Suprapubic skin (tissue), 4 donors: ENCODE data around the gene C11orf68. TPM values are rescaled to one million over a fixed set of nuclear protein-coding genes. Genes with fewer than 3 reads are reported as not detected.

Source experiments
- DNase-seq, 2 donors: peaks; one replicate each; pipeline ENCODE4 v3.0.0-alpha.2; 2019; ENCODE audit warnings: low spot score in 2 of 2
- H3K27ac ChIP-seq: fragments of 200-600 bp; sonication (generic); one replicate; pipeline ENCODE4 v1.5.1; 2019
- H3K27me3 ChIP-seq: fragments of 200-600 bp; sonication (generic); one replicate; pipeline ENCODE4 v1.5.1; 2019
- H3K36me3 ChIP-seq: fragments of 200-600 bp; sonication (generic); one replicate; pipeline ENCODE4 v1.5.1; 2019
- H3K4me1 ChIP-seq: fragments of 200-600 bp; sonication (generic); one replicate; pipeline ENCODE4 v1.5.1; 2019
- H3K4me3 ChIP-seq: fragments of 200-600 bp; sonication (generic); one replicate; pipeline ENCODE4 v1.5.1; 2019; ENCODE audit warnings: mild to moderate bottlenecking
- H3K9me3 ChIP-seq: fragments of 200-600 bp; sonication (generic); one replicate; pipeline ENCODE4 v1.5.1; 2019
- EP300 ChIP-seq: sonication (generic); formaldehyde crosslinking; IDR thresholded peaks from one replicate; pipeline ENCODE4 v1.6.1; 2017; ENCODE audit warnings: antibody characterized with exemption
- POLR2A ChIP-seq, 2 donors: fragments of 450-650 bp; IDR thresholded peaks; one replicate each; pipeline ENCODE4 v1.6.1; 2017; ENCODE audit warnings: antibody characterized with exemption in 2 of 2, mild to moderate bottlenecking in 2 of 2, moderate library complexity in 2 of 2
- POLR2AphosphoS5 ChIP-seq, 3 donors: sonication (generic); formaldehyde crosslinking; IDR thresholded peaks; one replicate each; pipeline ENCODE4 v1.6.1; 2017; ENCODE audit warnings: antibody characterized with exemption in 3 of 3
- WGBS: methylation state at CpG from one replicate; pipeline ENCODE4 v1.1.5; 2018; 5-methylcytosine and 5-hydroxymethylcytosine counted together
- total RNA-seq, 4 donors: library from RNA; depleted of rRNA; stranded (reverse); fragments of >200 nt; gene quantifications; one replicate each; pipeline ENCODE4 v1.1.0, GENCODE V29; 2016
- TF ChIP-seq, protein P1 (sequence below), 2 donors: fragments of 200-600 bp in 1 of 2; fragments of 450-650 bp in 1 of 2; sonication (generic) in 1 of 2; IDR thresholded peaks; one replicate each; pipeline ENCODE4 v1.5.1; 2016 to 2019; ENCODE audit warnings: antibody characterized with exemption in 2 of 2, mild to moderate bottlenecking in 1 of 2, moderate library complexity in 1 of 2

C11orf68 gene
- total RNA-seq, 4 donors from 2014 or later: 17.4 to 21.6 (median 19.5) TPM

DNA sequence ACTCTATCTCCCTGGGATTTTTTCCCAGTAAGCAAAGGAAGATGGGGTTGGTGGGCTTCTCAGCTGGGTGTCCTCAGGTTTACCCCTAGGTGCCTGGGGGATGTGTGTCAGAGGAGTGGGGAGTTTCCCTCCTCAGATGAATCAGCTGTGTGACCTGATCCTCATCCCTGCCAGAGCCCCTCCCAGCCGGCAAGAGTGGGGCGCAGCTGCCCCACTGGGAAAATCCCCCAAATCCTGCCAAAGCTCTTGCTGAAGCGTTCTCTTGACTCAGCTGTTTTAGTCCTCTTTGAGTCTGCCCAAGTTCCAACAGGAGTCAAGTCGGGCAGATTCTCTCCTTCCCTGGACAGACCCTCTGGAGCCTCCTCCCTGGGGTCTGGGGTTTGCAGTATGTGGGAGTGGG is 6.0 kb downstream of the C11orf68 start:
- peaks cover 64% of the 10 kb centered on the region for H3K4me1 ChIP-seq
- no peaks in the 10 kb centered on the region for H3K36me3 ChIP-seq
- no peak for DNase-seq
- TF ChIP-seq POLR2AphosphoS5 (IDR thresholded peaks at IDR 0.05) (no peak), EP300 (no peak), POLR2A (IDR thresholded peaks at IDR 0.05) (no peak)
- TF ChIP-seq, protein P1, sequence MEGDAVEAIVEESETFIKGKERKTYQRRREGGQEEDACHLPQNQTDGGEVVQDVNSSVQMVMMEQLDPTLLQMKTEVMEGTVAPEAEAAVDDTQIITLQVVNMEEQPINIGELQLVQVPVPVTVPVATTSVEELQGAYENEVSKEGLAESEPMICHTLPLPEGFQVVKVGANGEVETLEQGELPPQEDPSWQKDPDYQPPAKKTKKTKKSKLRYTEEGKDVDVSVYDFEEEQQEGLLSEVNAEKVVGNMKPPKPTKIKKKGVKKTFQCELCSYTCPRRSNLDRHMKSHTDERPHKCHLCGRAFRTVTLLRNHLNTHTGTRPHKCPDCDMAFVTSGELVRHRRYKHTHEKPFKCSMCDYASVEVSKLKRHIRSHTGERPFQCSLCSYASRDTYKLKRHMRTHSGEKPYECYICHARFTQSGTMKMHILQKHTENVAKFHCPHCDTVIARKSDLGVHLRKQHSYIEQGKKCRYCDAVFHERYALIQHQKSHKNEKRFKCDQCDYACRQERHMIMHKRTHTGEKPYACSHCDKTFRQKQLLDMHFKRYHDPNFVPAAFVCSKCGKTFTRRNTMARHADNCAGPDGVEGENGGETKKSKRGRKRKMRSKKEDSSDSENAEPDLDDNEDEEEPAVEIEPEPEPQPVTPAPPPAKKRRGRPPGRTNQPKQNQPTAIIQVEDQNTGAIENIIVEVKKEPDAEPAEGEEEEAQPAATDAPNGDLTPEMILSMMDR (IDR thresholded peaks at IDR 0.05): no peak
- no peak overlapping the region for H3K4me3 ChIP-seq
- H3K9me3 ChIP-seq: no peaks in the 10 kb centered on the region
- H3K27me3 ChIP-seq: no peaks in the 10 kb centered on the region
- WGBS: 35% methylated on average over 4 of the region's 4 CpGs
- H3K27ac ChIP-seq: no peak overlapping the region

DNA sequence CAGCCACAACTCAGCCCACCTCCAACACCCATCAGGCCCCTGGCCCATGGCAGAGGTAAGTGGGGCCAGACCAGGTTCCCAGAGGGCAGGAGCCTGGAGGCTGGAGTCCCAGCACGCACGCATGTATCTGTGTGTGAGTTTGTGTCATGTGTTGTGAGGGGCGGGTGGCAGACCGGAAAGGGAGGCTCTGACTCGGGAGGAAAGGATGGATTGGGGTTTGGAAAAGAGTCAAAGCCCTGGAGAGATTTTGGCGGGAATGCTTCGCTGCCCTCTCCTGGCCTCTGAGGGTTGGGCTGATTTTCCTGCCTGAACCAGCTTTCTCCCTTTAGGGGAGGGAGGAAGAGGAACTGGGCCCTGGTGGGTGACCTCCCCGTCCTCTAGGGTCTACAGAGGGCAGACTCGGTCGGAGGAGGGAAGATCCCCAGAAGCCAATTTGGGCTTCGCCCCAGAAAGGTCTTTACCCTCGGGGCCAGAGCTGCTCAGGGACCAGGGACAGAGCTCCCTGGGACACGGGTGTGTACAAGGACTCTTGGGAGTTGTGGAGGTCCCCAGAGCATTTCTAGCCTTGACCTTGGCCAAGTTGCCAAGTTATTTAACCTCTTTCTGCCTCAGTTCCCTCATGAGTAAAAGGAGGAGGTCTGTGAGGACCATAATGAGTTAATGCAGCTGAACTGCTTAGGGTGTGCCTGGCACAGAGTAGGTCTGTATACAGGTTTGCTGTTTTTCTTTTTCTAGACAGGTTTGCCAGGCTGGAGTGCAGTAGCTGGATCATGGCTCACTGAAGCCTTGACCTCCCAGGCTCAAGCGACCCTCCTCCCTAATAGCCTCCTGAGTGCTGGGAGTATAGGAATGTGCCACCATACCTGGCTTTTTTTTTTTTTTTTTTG is 6.9 kb downstream of the C11orf68 start:
- DNase-seq: peak; percentile 83 to 89
- no peaks in the 10 kb centered on the region for H3K36me3 ChIP-seq
- H3K4me1 ChIP-seq: peaks cover 55% of the 10 kb centered on the region
- H3K4me3 ChIP-seq: no peak overlapping the region
- peak overlapping the region; percentile 23 for H3K27ac ChIP-seq
- TF ChIP-seq POLR2A (IDR thresholded peaks at IDR 0.05) (no peak), EP300 (no peak), POLR2AphosphoS5 (IDR thresholded peaks at IDR 0.05) (peak in 1 of 3 donors; percentile 20)
- 4% methylated on average over 13 of the region's 14 CpGs for WGBS
- H3K9me3 ChIP-seq: no peaks in the 10 kb centered on the region
- no peaks in the 10 kb centered on the region for H3K27me3 ChIP-seq

DNA sequence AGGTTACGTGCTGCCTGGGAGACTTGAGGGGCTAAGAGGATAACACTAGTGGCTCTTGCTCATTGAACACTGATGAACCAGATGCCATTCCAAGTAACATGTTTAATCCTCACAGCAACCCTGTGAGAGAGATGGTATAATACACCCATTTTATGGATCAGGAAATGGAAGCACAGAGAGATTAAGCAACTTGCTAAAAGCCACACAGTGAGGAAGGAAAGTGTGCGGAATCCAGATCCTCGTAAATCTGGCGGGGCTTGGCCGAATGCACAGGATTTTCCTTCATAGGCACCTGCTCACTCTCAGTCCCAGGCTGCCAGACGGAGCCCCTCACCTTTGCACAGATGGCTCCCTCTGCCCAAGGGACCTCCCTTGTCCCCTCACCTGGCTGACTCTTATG is 11.0 kb downstream of the C11orf68 start:
- Histone ChIP-seq H3K27me3 (no peaks in the 10 kb centered on the region), H3K9me3 (no peaks in the 10 kb centered on the region), H3K4me3 (no peak overlapping the region), H3K4me1 (peaks cover 19% of the 10 kb centered on the region), H3K27ac (no peak overlapping the region), H3K36me3 (no peaks in the 10 kb centered on the region)
- DNase-seq: no peak
- 82% methylated on average over 6 of the region's 6 CpGs for WGBS
- TF ChIP-seq, protein P1 (IDR thresholded peaks at IDR 0.05): no peak
- TF ChIP-seq POLR2AphosphoS5 (IDR thresholded peaks at IDR 0.05) (no peak), POLR2A (IDR thresholded peaks at IDR 0.05) (no peak), EP300 (no peak)

DNA sequence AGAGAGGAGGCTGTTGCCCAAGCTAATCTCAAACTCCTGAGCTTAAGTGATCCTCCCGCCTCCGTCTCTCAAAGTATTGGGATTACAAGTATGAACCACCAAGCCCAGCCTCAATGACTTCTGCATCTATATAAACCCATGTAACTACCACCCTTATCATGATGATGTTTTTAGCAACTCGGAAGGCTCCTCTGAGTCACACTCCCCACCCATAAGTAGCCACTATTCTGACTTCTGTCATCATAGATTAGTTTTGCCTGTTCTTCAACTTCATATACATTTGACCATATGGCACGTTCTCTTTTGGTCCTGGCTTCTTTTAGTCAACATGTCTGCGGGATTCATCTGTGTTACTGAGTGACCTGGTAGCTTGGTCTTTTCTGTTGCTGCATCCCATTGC is 12.3 kb downstream of the C11orf68 start:
- Histone ChIP-seq H3K4me1 (peaks cover 6% of the 10 kb centered on the region), H3K27ac (no peak overlapping the region), H3K36me3 (no peaks in the 10 kb centered on the region), H3K9me3 (no peaks in the 10 kb centered on the region), H3K4me3 (no peak overlapping the region), H3K27me3 (no peaks in the 10 kb centered on the region)
- TF ChIP-seq, protein P1 (IDR thresholded peaks at IDR 0.05): no peak
- TF ChIP-seq EP300 (no peak), POLR2AphosphoS5 (IDR thresholded peaks at IDR 0.05) (no peak), POLR2A (IDR thresholded peaks at IDR 0.05) (no peak)
- WGBS: 85% methylated on average over 5 of the region's 5 CpGs
- DNase-seq: no peak

DNA sequence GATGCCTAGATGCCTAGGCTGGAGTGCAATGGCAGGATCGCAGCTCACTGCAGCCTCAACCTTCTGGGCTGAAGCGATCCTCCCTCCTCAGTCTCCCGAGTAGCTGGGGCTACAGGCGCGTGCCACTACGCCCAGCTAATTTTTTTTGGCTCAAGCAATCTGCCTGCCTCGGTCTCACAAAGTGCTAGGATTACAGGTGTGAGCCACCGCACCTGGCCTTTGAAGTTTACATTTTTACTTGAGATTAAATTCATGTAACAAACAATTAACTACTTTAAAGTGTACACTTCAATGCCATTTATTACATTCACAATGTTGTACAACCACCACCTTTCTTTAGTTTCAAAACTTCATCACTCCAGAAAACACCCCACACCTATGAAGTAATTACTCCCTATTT is 15.1 kb downstream of the C11orf68 start:
- no peaks in the 10 kb centered on the region for H3K9me3 ChIP-seq
- WGBS: 78% methylated on average over 8 of the region's 8 CpGs
- H3K27ac ChIP-seq: no peak overlapping the region
- peaks cover 22% of the 10 kb centered on the region for H3K4me1 ChIP-seq
- no peaks in the 10 kb centered on the region for H3K36me3 ChIP-seq
- no peak for TF ChIP-seq POLR2AphosphoS5 (IDR thresholded peaks at IDR 0.05)
- TF ChIP-seq EP300: no peak
- no peak for TF ChIP-seq POLR2A (IDR thresholded peaks at IDR 0.05)
- TF ChIP-seq, protein P1 (IDR thresholded peaks at IDR 0.05): no peak
- no peaks in the 10 kb centered on the region for H3K27me3 ChIP-seq
- no peak for DNase-seq
- no peak overlapping the region for H3K4me3 ChIP-seq
